Activated T-helper 9 cell treated with anti-CD3 and anti-CD28 coated beads, Interleukin-2, amount 50 U/mL, for 16 hours (primary cell): Measurements from ENCODE around the gene NHSL1.
"Not testable (repeated sequence)": the region's sequence is repeated elsewhere in the genome, so short reads cannot be mapped to it uniquely, and the experiment has no call there.

ENCODE experiments used
- DNase-seq: peaks from one replicate; pipeline ENCODE4 v3.0.0-alpha.2; 2020; ENCODE audit warnings: low read depth

The NHSL1 gene

DNA sequence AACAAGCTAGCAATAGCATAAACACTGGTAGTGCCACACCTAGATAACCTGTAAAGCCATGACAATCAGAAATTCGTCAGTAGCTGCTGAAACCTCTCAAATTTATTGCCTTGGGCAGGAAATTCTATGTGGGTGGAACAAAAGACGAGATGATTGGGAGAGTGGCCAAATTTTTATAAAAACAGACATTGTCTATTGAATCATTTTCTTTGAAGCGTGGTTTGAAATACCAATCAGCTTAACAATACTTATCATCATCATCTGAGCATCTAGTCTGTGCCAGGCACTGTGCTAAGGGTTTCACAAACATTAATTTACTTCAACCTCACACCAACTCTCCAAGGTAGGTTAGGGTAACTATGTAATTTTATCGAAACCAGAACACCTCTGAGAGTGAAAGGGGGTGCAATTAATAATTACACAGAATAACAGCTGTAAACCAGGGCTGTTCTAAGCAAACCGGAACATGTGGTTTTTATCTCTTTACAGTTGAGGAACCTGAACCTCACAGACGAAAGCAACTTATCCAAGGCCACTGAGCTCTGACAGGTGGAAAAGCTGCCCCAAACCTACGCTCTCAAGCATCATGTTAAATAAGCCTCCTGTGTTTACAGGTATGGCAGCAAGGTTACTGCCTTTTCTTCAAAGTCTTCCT, 43.4 kb downstream of the NHSL1 start:
- no peak for DNase-seq

DNA sequence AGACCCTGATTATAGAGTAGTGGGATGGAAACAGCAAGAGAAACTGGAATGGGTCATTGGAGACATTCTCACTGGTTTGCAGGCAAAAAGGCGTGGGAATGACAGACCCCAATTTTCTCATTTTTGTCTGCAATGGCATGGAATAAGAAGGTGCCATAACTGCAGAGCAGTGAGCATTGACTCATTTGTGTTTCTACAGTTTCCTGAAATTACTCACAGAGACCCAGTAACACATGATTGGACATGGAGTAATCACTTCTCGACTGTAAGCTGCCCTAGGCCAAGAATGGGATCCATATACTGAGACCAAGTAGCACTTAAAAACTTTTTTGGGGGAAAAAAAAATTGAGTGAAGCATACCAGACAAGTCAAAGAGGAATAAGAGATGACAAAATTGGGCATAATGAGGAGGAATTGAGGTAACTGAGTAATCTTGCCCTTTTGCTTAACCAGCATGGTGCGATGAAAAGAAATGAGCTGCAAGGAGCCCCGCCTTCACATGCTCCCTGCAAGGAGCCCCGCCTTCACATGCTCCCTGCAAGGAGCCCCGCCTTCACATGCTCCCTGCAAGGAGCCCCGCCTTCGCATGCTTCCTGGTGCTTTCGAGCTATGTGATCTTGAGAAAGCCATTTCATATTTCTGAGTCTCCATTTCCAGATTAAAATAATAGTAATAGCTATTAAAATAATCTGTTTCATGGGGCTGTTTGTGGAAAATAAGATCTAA, 44.1 kb downstream of the NHSL1 start:
- DNase-seq = peak; percentile 10

DNA sequence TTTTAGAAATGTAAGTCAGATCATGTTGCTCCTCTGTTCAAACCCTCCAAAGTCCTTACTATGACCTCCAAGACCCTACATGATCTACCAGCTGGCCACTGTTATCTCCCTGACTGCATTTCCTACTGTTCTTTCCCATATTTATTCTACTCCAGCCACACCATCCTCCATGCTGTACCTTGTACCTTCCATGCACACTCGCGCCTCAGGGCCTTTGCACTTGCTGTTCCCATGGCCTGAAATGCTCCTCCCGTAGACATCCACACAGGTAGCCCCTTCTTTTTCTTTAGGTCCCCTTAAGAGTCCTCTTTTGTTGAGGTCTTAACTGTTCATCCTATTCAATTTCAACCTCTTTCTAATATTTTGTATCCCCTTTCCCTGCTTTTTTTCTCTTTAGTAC, 48.3 kb downstream of the NHSL1 start:
- DNase-seq = no peak

DNA sequence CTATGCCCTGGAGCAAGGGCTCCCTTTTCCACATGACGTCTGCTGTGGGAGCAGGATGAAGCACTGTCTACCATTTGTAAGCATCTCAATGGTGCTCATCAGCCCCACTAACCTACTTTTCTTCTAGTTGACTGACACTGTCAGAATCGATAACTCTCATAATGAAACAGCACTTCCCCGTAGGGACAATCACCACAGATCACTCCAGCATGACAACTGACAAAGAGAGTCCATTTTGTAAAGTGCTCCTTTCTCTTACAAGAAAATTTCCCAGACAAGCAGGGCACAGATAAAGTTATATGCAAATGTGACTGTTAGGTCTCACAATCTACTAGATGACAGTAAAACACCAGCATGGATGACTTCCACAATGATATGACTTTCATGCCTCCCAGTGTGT, 48.8 kb downstream of the NHSL1 start:
- DNase-seq = no peak

DNA sequence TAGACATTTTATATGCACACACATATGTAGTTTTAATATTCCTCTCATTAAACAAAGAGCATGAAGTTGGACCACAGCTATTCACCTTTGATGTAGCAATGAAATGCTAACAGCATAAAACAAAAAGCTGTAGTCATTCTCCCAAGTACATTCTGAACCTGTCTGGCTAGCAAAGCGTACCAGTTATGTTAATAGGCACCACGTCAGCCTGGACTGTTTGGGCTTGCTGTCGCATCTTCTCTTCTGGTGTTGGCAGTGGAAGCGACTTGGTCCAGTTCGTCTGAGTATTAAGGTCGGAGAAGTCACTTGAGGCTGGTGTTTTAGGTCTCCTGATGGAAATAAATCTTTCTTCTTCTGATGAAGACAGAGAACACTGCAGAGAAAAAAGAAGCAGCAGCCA, 52.5 kb downstream of the NHSL1 start:
- DNase-seq = no peak

DNA sequence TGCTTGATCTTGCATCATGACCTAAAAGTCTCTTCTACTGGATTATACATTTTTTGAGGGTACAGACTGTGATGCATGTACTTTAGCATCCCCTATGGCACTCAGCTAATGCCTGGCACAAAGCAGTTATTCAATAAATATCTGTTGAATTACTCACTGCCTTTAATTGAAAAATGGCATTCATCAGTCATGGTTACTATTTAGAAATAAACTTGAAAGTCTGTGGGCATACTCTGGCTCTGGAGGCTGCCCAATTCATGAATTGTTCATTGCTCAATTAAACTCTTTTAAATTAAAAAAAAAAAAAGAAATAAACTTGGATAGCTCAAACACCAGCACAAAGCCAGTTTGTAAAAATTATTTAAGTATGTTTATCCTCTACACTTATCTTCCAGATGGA, 55.3 kb downstream of the NHSL1 start:
- no peak for DNase-seq

DNA sequence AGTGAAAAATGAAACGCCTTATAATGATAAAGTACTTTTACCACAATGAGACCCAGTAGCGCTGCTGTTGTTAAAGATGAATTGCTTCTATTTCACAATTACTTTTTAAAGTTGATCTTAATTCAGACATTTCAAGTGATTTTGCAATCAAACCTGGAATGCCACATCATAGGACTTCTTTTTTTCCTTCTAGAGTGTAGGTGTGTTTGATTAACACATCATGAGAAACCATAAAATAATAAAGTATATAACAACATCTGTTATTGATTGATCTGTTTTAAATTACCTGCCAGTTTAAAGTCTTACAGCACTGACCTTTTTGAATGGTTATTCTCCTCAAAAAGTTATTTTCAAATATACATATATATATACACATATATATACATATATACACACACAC, 56.6 kb downstream of the NHSL1 start:
- no peak for DNase-seq

DNA sequence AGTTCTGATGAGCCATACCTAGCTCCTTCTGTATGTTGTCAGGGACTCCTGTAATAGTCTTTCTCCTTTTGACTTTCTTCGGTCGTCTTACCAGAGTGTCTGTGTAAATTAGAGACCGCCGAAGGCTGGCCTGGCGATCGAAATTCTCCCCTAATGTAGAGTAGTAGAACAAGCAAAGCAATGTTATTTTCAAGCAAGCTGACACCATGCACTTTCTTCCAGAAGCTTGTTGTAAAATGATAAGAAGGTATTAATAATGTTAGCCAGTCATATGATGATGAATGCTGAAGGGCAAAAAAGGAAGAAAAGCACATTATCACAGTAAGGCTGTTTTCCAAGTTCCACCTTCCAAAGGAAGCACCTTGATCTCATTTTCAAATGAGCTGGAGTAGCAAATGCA, 57.3 kb downstream of the NHSL1 start:
- no peak for DNase-seq

DNA sequence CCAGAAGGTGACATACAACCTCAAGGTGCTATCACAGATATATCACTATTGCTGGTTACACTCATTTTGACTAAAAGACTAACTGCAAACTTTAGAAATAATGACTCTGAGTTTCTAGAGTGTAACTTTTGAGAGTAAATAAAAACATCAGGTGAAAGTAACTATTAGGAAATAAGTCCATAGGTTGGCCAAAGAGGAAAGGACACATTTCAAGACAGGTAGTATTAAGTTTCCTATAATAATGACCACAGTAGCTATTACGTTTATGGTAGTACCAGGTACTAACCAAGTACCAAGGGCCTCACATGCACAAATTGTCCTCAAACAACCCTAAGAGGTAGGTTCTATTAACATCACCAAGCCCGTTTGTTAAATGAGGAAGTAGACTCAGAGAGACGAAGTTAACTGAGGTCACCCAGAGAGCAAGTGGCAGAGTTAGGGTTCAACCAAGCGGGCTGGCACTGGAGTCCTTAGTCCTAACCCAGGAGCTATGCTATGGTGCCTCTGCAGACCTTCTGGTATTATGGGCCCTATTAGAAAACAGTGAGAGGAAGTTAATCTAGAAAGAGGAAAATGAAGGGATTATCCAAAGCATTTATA, 58.4 kb downstream of the NHSL1 start:
- no peak for DNase-seq

DNA sequence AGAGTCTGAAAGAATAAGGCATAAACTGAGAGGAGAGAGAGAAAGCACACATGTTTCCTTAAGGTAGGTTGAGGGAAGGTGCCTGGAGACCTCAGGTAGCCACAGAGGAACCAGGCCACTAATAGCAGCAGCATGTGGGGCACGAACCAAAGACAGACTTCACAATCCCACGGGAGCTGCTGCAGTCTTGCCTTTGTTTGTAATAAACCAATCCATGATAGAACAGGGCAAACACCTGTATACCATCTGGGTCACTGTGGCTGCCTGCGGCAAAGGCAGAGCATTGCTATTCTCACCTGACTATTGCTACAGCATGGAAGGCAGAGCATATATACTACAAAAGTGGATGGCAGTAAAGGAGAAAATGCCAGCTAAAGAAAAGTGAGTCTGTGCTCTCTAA, 59.0 kb downstream of the NHSL1 start:
- DNase-seq = no peak

DNA sequence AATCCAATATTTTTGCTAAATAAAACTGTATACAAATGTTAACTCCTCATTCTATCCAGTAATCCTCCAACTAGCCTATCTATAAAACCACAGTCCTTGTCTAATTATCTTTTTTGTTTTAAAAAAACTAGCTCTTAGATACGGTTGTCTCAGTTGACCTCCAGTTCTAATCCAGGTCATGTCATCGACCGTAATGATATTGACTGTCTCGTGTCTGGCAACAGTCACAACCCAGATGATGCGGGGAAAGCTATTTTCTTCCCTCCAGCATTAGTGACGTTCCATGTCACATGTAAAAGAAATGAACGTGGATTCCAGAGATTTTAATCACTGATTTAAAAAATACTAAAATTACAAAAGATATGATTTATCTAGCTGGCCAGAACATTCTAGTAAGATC, 59.7 kb downstream of the NHSL1 start:
- no peak for DNase-seq

DNA sequence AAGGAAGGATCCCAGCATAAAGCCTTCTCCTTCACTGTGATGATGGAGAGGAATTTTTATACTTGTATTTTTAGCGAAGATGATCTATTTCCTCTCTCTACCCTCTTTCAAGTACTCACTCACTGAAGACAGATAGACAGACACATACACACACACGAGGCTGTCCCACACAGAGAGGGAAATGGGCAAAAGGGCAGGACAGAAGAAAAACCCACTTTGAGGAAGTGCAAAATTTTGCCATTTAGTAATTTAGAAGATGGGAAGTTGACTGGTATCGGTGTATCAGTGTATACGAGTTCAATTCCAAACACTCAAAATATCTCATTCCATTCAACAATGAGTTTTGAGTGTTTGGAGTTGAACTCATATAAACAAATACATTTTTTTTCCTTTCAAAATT, 64.4 kb downstream of the NHSL1 start:
- DNase-seq = no peak

DNA sequence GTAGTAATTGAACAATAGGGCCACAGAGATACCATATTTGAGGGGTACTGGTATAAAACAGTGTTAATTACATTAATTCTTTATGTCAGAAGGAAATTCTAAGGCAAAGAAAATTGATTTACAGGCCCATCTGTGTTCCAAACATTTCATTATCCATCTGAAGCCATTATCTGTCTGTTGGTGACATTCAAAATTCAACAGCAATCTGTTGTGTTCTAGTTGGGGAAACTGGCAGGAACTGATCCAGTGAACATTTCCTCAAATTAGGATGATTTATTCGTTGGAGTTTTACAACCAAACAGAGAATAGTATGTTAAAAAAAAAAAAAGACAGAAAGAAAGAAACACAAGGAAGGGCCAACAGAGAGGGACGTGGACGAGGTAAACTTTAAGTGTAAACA, 65.2 kb downstream of the NHSL1 start:
- DNase-seq = no peak

DNA sequence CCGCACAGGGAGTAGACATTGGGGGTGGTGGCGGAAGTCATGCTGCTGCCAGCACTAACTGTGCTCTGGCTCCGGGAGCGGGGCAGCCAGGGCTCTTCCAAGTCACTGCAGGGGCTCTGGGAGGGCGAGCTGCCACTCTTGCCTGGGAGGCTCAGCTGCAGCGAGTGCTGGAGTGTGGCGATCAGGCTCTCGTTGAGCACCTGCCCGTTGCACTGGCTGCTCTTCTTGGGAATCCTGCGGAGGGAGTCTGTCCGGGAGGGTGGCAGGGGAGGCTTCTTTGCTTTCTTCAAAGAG, 67.3 kb downstream of the NHSL1 start:
- no peak for DNase-seq

DNA sequence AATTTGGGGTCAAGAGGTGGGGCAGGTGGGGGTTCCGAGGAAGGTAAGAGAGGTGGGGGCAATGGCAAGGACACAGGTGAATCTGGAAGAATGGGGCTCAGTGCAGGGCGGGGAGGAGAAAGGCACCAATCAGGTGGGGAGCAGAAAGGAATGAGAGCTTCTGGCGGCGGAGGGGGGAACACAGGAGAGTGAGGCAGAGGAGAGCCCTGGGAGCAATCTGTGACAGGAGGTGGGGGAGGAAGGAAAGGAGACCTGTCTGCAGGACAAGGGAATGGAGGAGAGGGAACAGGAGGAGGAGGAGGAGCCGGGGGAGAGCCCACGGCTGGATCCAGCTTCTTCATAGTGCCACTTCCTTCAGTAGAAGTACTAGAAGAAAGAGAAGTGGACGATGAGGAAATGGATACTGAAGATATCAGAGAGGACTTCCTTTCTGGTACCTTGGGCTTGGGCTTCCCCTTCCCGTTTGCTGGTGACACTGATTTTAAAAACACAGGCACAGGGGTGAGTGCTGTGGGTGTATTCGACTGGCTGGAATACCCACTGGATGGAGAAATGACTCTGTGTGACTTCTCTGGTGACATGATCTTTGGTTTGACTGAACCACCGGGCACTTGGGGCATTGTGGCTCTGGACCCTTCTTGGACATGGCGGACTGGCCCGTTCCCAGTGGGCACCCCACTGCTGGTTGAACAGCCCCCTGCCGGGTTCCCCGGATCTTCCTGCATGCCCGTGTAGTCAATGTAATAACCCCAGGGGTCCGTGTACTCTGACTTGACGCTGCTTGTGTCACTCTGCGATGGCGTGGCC, 67.8 kb downstream of the NHSL1 start:
- DNase-seq = no peak

DNA sequence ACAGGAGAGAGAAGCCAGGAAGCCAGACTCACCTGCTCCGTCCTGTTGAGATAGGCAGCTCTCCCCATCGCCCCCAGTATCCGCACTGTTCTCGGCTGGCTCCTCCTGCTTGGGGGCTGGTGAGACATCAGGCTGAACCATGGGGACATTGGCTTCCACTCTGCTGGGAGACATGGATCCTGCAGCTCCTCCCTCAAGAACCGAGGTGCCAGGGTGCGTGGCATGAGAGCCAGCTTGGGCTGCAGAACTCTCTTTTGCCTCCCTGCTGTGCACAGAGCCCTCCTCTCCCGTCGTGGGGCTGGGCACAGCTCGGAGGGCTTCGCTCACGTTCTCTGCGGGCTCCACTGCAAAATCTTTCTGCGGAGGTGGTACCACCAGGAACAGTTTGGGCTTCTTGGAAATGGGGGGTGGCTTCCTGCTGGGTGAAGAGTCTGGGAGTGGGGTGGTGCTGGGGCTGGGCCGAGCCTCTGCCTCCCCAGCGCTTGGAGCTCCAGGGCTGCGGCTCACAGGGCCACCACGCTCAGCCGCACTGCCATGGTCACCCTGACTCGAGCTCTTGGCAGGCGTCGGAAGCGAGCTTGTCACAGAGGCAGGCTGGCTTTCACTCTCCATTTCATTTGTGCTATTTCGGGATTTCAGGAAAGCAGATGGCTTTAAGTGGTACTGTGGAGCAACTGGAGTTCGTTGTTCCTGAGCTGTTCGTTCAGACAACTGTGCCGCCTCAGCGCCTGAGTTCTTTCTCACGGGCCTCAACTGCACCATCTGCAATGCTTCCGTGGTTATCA, 68.7 kb downstream of the NHSL1 start:
- no peak for DNase-seq

DNA sequence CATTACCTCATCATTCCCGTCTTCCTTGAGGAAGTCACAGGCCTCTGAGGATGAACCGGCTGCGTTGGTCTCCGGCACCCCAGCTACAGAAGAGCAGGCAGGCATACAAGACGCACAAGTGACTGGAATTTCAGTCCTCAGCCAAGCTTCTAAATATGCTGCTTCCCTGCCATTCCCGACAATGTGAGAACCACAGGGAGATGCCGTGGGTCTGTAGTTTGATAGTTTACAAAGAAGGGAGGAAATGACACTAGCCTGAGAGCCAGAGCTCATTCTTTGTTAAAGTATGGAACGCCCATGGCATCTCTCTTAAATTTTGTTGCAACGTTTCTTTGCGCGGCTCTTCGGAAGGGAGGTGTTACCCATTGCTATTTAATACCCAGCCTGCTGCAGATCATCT, 69.5 kb downstream of the NHSL1 start:
- no peak for DNase-seq

DNA sequence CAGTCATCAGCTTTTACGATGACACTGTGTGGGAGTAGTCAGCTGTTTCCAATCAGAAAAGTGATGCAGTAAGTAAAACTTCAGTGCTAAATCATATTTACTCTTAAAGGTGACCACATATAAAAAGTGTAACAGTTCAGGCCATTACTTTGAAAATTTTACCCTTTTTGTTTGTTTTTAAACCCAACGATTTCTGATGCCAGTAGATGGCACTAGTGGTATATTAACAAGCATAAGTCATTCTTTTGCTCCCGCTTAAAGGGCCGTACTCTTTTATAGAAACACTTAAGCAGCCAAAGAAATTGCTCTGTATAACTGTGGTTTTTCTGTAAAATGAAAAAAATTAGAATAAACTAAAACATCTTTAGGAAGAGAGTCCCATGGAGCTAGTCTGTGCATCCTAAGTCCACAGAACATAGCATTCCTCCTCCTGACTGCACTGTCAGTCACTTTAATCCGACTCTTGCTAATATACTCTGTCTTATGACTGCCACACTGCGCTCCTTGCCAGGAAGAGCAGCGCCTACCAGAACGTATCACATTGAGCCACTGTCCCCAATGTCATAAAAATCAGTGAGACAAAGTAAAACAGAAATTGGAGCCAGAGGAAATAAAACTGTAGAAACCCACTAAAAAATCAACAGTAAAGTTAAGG, 70.2 kb downstream of the NHSL1 start:
- DNase-seq = no peak

DNA sequence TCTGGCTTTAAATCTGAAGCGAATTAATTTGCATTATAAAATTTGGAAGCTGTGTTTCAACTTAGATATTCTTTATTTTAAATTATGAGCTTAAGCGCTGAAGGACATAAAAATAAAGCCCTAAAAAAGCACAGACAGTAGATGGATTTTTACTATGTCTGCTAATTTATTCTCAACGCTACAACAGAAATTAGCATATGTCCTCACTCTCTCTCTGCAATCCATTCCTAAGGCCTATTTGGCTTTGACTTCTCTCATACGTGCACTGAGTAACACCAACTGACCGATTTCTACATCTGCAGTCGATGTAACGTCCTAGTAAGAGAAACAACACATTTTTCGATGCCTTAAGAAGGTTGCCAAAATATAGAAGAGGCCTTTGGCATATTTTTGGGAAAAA, 71.6 kb downstream of the NHSL1 start:
- no peak for DNase-seq

DNA sequence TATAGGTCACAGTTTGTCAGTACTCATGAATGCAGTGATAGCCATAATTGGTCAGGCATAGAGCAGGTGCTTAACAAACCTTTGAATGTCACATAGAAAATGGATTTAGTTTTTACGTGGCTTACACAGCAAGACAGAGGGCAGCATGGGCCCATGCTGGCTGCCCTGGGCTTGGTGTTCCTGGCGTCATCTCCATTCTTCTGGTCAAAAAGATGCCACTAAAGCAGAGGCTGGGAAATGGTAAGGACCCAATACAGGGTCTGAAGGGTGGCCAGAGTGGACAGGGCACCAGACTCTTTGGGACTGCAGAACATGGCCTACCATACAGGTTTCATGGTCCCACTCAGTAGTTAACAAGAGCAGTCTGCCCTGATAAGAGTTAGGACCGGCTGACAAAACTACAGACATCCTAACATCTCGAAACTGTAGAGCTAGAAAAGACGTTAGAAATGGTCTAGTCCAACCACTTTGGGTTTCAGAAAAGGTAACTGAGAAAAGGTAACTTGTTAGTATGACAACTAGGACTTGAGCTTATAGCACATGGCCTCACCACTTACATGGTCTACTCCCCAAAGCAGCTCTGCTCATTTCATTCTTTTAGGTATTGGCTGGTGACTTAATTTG, 72.7 kb downstream of the NHSL1 start:
- DNase-seq = no peak

DNA sequence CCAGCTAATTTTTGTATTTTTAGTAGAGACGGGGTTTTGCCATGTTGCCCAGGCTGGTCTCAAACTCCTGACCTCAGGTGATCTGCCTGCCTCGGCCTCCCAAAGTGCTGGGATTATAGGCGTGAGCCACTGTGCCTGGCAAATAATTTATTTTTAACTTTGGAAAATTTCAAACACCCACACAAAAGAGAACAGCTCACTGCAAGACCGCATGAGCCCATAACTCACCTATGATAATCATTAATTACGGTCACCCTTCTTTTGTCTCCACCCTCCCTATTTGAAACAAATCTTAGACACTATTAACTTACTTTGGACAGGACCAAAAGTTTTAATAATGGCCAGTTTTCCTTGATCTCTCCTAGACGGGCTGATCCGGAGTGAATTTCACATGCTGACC, 74.0 kb downstream of the NHSL1 start:
- not testable (repeated sequence) for DNase-seq
